Measurements from ENCODE around the gene SAMHD1. TPM values are rescaled to one million over a fixed set of nuclear protein-coding genes. Genes with fewer than 3 reads are reported as not detected.

The SAMHD1 gene
- total and polyA plus RNA-seq, 2 donors (not counting 3 experiments of a cell fraction or from before 2014, with no cell fraction given), result 13.7 to 27.5 TPM

DNA sequence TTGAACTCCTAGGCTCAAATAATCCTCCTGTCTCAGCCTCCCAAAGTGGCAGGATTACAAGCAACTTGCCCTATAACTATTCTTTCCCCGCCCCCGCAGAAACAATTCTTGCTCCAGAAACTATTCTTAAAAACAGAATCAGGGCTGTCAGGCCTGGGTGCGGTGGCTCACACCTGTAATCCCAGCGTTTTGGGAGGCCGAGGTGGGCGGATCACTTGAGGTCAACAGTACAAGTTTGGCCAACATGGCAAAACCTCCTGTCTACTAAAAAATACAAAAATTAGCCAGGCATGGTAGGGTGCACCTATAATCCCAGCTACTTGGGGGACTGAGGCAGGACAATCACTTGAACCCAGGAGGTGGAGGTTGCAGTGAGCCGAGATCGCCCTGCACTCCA is 31.2 kb downstream of the SAMHD1 start:
- no peaks in the 10 kb centered on the region for H3K9me1 ChIP-seq (replicated peaks; ENCODE audit: control insufficient read depth, extremely low read depth, insufficient read depth, low read length)
- no peak overlapping the region for H2AFZ ChIP-seq (ENCODE audit: low read depth, low read length)
- H3K4me3 ChIP-seq (replicated peaks in 1 of 3; ENCODE audit: insufficient read depth in 1 of 3, low read depth in 1 of 3, low read length in 3 of 3), result no peak overlapping the region
- CTCF ChIA-PET, result interaction anchor here (0.6 to 1.9 kb wide), 23 partner anchors 10 to 718 kb away, joined by 3 to 23 read pairs (median 4); partner anchors contain the start of gene DSN1
- dilution Hi-C loops (cut with MboI; ENCODE audit: extremely low pct_ligation_motif_present, low sequenced_read_pairs) (no loop called here), intact Hi-C loops (cut with micrococcal nuclease) (no loop called here)
- TF ChIP-seq POLR2AphosphoS5 (IDR thresholded peaks at IDR 0.05; ENCODE audit: insufficient read depth, low read depth, low read length) (no peak), MYC (IDR thresholded peaks at IDR 0.05; ENCODE audit: low read depth, low read length) (no peak), FOS (IDR thresholded peaks at IDR 0.05; ENCODE audit: borderline replicate concordance, insufficient read depth, low read length) (no peak), JUN (IDR thresholded peaks at IDR 0.05; ENCODE audit: borderline replicate concordance, insufficient read depth, insufficient read length, low read depth) (no peak), GATA2 (IDR thresholded peaks at IDR 0.05; ENCODE audit: insufficient read depth, insufficient read length, low read depth, low read length) (no peak), EZH2 (IDR thresholded peaks at IDR 0.05; ENCODE audit: borderline replicate concordance, low read depth, low read length, severe bottlenecking) (no peak), POLR2A (IDR thresholded peaks at IDR 0.05; ENCODE audit: low read depth, low read length) (no peak)
- TF ChIP-seq, protein P1, sequence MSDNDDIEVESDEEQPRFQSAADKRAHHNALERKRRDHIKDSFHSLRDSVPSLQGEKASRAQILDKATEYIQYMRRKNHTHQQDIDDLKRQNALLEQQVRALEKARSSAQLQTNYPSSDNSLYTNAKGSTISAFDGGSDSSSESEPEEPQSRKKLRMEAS (IDR thresholded peaks at IDR 0.05; ENCODE audit: insufficient read depth, insufficient read length), result no peak
- TF ChIP-seq, protein P2, sequence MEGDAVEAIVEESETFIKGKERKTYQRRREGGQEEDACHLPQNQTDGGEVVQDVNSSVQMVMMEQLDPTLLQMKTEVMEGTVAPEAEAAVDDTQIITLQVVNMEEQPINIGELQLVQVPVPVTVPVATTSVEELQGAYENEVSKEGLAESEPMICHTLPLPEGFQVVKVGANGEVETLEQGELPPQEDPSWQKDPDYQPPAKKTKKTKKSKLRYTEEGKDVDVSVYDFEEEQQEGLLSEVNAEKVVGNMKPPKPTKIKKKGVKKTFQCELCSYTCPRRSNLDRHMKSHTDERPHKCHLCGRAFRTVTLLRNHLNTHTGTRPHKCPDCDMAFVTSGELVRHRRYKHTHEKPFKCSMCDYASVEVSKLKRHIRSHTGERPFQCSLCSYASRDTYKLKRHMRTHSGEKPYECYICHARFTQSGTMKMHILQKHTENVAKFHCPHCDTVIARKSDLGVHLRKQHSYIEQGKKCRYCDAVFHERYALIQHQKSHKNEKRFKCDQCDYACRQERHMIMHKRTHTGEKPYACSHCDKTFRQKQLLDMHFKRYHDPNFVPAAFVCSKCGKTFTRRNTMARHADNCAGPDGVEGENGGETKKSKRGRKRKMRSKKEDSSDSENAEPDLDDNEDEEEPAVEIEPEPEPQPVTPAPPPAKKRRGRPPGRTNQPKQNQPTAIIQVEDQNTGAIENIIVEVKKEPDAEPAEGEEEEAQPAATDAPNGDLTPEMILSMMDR (IDR thresholded peaks at IDR 0.05; ENCODE audit: extremely low read depth in 1 of 2, insufficient read depth in 1 of 2, low read depth in 1 of 2, low read length in 2 of 2), result no peak
- no peak for FAIRE-seq
- no peak for DNase-seq (ENCODE audit: low read depth, low spot score)
- POLR2A ChIA-PET, result interaction anchor here (0.6 kb wide), 2 partner anchors 362 to 701 kb away, joined by 3 to 4 read pairs; no protein-coding TSS in a partner anchor
- H4K20me1 ChIP-seq (replicated peaks; ENCODE audit: control insufficient read depth, extremely low read depth, insufficient read depth, low read length), result no peaks in the 10 kb centered on the region
- no peaks in the 10 kb centered on the region for H3K27me3 ChIP-seq (ENCODE audit: control insufficient read depth in 2 of 2, insufficient read depth in 2 of 2, low read length in 2 of 2)
- no peaks in the 10 kb centered on the region for H3K36me3 ChIP-seq (ENCODE audit: control insufficient read depth in 2 of 2, extremely low read depth in 1 of 2, insufficient read depth in 2 of 2, low read length in 2 of 2)
- no peaks in the 10 kb centered on the region for H3K79me2 ChIP-seq (ENCODE audit: control insufficient read depth, insufficient read depth, low read length)
- no peaks in the 10 kb centered on the region for H3K4me1 ChIP-seq (ENCODE audit: control insufficient read depth, extremely low read depth, insufficient read depth, low read length)
- no peak overlapping the region for H3K27ac ChIP-seq (ENCODE audit: insufficient read depth, low read depth, low read length)
- H3K9me3 ChIP-seq (replicated peaks; ENCODE audit: control insufficient read depth, insufficient read depth, low read length), result no peaks in the 10 kb centered on the region
- no peak overlapping the region for H3K4me2 ChIP-seq (ENCODE audit: insufficient read depth, low read length)
- BruUV-seq (replicated peaks), result no TSS peak
- no peak overlapping the region for H3K9ac ChIP-seq (replicated peaks; ENCODE audit: extremely low read depth, insufficient read depth, low read length)
